IMR-90 (cell line): ENCODE measurements around the gene MAEA. TPM values are rescaled to one million over a fixed set of nuclear protein-coding genes. Genes with fewer than 3 reads are reported as not detected.

Source experiments
- ATAC-seq: fragments of 200-7000 bp; cut with Tn5 transposase; 2 replicates; pipeline ENCODE4 v1.9.1; 2020; ENCODE audit warnings: low read depth, mild to moderate bottlenecking, moderate library complexity
- BruUV-seq: library from RNA; stranded (reverse); fragments of 400-500 nt; replicated peaks from 2 replicates; lab custom pipeline; 2021; lab: Mats Ljungman, UMichigan
- CTCF ChIA-PET: fragments of 300-600 bp; formaldehyde crosslinking; extraction: SDS; loops from one replicate; lab custom pipeline; 2021; ENCODE audit warnings: antibody characterized with exemption; lab: Yijun Ruan, JAX
- POLR2A ChIA-PET: fragments of 300-600 bp; sonication (Branson Sonifier 250); formaldehyde crosslinking; loops from one replicate; lab custom pipeline; 2022; ENCODE audit warnings: antibody characterized with exemption; ENCODE audit not compliant: unreplicated experiment; lab: Charles Lee
- DNase-seq: peaks from one replicate; pipeline ENCODE4 v3.0.0; 2013
- H2AFZ ChIP-seq: replicated peaks from 2 replicates; pipeline ENCODE3; 2013; ENCODE audit warnings: low read length, mild to moderate bottlenecking; ENCODE audit not compliant: poor library complexity
- H2AK5ac ChIP-seq: 2 replicates; pipeline ENCODE4 v1.6.1; 2013; ENCODE audit warnings: low read depth, low read length, inconsistent platforms
- H2AK9ac ChIP-seq: replicated peaks from 2 replicates; pipeline ENCODE3; 2013; ENCODE audit warnings: mild to moderate bottlenecking, low read depth, low read length, moderate library complexity; ENCODE audit not compliant: poor library complexity
- H2BK120ac ChIP-seq: 2 replicates; pipeline ENCODE4 v1.6.1; 2013; ENCODE audit warnings: low read depth, low read length, inconsistent platforms
- H2BK15ac ChIP-seq: 3 replicates; pipeline ENCODE4 v1.6.1; 2013; ENCODE audit warnings: low read depth, low read length, inconsistent platforms
- H2BK20ac ChIP-seq: 2 replicates; pipeline ENCODE4 v1.6.1; 2013; ENCODE audit warnings: low read depth, mild to moderate bottlenecking, inconsistent platforms, low read length, moderate library complexity
- H2BK5ac ChIP-seq: 2 replicates; pipeline ENCODE4 v1.6.1; 2013; ENCODE audit warnings: mild to moderate bottlenecking, low read depth, low read length, inconsistent platforms; ENCODE audit not compliant: poor library complexity, severe bottlenecking
- H3K14ac ChIP-seq: replicated peaks from 2 replicates; pipeline ENCODE4 v1.6.1; 2013; ENCODE audit warnings: low read depth, low read length, inconsistent platforms
- H3K18ac ChIP-seq: 2 replicates; pipeline ENCODE4 v1.6.1; 2013; ENCODE audit warnings: low read depth, low read length, control low read depth
- H3K23ac ChIP-seq: 2 replicates; pipeline ENCODE4 v1.6.1; 2013; ENCODE audit warnings: low read depth, low read length, inconsistent platforms
- H3K27ac ChIP-seq: 2 replicates; pipeline ENCODE4 v1.5.1; 2013; ENCODE audit warnings: mild to moderate bottlenecking, control low read depth, low read length; ENCODE audit not compliant: insufficient read depth
- H3K27me3 ChIP-seq: 2 replicates; pipeline ENCODE4 v1.6.1; 2013; ENCODE audit warnings: low read length; ENCODE audit not compliant: control insufficient read depth, insufficient read depth
- H3K36me3 ChIP-seq: 2 replicates; pipeline ENCODE4 v1.6.1; 2013; ENCODE audit warnings: low read length, mixed read lengths; ENCODE audit not compliant: control insufficient read depth, insufficient read depth
- H3K4ac ChIP-seq: 2 replicates; pipeline ENCODE4 v1.6.1; 2013; ENCODE audit warnings: low read depth, low read length, inconsistent platforms
- H3K4me1 ChIP-seq: 2 replicates; pipeline ENCODE4 v1.6.1; 2013; ENCODE audit warnings: low read length, mixed read lengths; ENCODE audit not compliant: control insufficient read depth, insufficient read depth
- H3K4me2 ChIP-seq: 2 replicates; pipeline ENCODE4 v1.6.1; 2013; ENCODE audit warnings: low read depth, mild to moderate bottlenecking, control low read depth, low read length, moderate library complexity
- H3K4me3 ChIP-seq: 2 replicates; pipeline ENCODE4 v1.5.1; 2013; ENCODE audit warnings: low read depth, mild to moderate bottlenecking, control low read depth, low read length, moderate library complexity; ENCODE audit not compliant: insufficient read depth
- H3K56ac ChIP-seq: 2 replicates; pipeline ENCODE4 v1.6.1; 2013; ENCODE audit warnings: low read length, inconsistent platforms; ENCODE audit not compliant: insufficient read depth; ENCODE audit errors: extremely low read depth
- H3K79me1 ChIP-seq, 2 experiments: 2 replicates each; pipeline ENCODE4 v1.6.1; 2013; ENCODE audit warnings: low read length in 2 of 2, inconsistent platforms in 1 of 2, low read depth in 1 of 2
- H3K9ac ChIP-seq: 2 replicates; pipeline ENCODE4 v1.6.1; 2013; ENCODE audit warnings: low read depth, low read length, control low read depth
- H3K9me1 ChIP-seq: 2 replicates; pipeline ENCODE4 v1.6.1; 2013; ENCODE audit warnings: low read length, inconsistent platforms; ENCODE audit not compliant: insufficient read depth
- H3K9me3 ChIP-seq: 2 replicates; pipeline ENCODE4 v1.6.1; 2013; ENCODE audit warnings: low read length; ENCODE audit not compliant: control insufficient read depth, insufficient read depth
- H4K20me1 ChIP-seq: 2 replicates; pipeline ENCODE4 v1.6.1; 2013; ENCODE audit warnings: low read length, inconsistent platforms; ENCODE audit not compliant: insufficient read depth
- H4K5ac ChIP-seq: 2 replicates; pipeline ENCODE4 v1.6.1; 2013; ENCODE audit warnings: mild to moderate bottlenecking, low read depth, low read length, control low read depth
- H4K8ac ChIP-seq, 2 experiments: 2 replicates each; pipeline ENCODE4 v1.6.1; 2013; ENCODE audit warnings: low read depth in 2 of 2, low read length in 2 of 2, control low read depth in 1 of 2, inconsistent platforms in 1 of 2
- H4K91ac ChIP-seq: 2 replicates; pipeline ENCODE4 v1.6.1; 2013; ENCODE audit warnings: low read depth, low read length, inconsistent platforms; ENCODE audit not compliant: insufficient read depth
- RCOR1 ChIP-seq: IDR thresholded peaks from 2 replicates; pipeline ENCODE4 v1.6.1; 2012; ENCODE audit warnings: mild to moderate bottlenecking, low read length, improper control_type of control experiment; ENCODE audit not compliant: insufficient replicate concordance
- WGBS, 2 experiments: methylation state at CpG; one replicate each; pipeline versions ENCODE4 v1.1.5 to v1.1.7; 2013; ENCODE audit warnings: missing lambda C conversion rate in 2 of 2; ENCODE audit not compliant: insufficient read length in 1 of 2; ENCODE audit errors: extremely low coverage in 2 of 2; 5-methylcytosine and 5-hydroxymethylcytosine counted together
- dilution Hi-C: fragments of 300-500 bp; cut with HindIII; formaldehyde crosslinking; loops from one replicate; pipeline ENCODE4 v1.14.3; 2018; ENCODE audit warnings: low sequenced_read_pairs; ENCODE audit not compliant: unreplicated experiment
- in situ Hi-C: fragments of 300-500 bp; cut with MboI; formaldehyde crosslinking; loops from 3 replicates; pipeline ENCODE4 v1.14.3; 2019; ENCODE audit warnings: low sequenced_read_pairs, inconsistent platforms, mixed read lengths
- intact Hi-C: fragments of 100-400 bp; cut with micrococcal nuclease; formaldehyde crosslinking; loops from 2 replicates; pipeline ENCODE4 v1.10.0; 2022
- polyA plus RNA-seq, 3 experiments: library from polyadenylated mRNA; depleted of rRNA; stranded (reverse); fragments of >200 nt; gene quantifications; 2 replicates each; pipeline ENCODE4 v1.2.3, GENCODE V29; 2012; ENCODE audit warnings: low replicate concordance in 1 of 3
- total RNA-seq: library from RNA; depleted of rRNA; stranded (reverse); fragments of >200 nt; gene quantifications from 2 replicates; pipeline ENCODE4 v1.2.3, GENCODE V29; 2012
- TF ChIP-seq, protein P1 (sequence below): fragments of 150-350 bp; IDR thresholded peaks from 2 replicates; pipeline ENCODE4 v1.6.1; 2017; ENCODE audit warnings: mild to moderate bottlenecking, antibody characterized with exemption, low read length, low read depth
- TF ChIP-seq, protein P2 (sequence below): fragments of 150-350 bp; IDR thresholded peaks from 2 replicates; pipeline ENCODE4 v1.6.1; 2016; ENCODE audit warnings: low read depth, mild to moderate bottlenecking, low read length, moderate library complexity, borderline replicate concordance

The MAEA gene
- total and polyA plus RNA-seq, 2 of the 4 experiments (the other 2 are of a cell fraction): 61.5 to 108 TPM

DNA sequence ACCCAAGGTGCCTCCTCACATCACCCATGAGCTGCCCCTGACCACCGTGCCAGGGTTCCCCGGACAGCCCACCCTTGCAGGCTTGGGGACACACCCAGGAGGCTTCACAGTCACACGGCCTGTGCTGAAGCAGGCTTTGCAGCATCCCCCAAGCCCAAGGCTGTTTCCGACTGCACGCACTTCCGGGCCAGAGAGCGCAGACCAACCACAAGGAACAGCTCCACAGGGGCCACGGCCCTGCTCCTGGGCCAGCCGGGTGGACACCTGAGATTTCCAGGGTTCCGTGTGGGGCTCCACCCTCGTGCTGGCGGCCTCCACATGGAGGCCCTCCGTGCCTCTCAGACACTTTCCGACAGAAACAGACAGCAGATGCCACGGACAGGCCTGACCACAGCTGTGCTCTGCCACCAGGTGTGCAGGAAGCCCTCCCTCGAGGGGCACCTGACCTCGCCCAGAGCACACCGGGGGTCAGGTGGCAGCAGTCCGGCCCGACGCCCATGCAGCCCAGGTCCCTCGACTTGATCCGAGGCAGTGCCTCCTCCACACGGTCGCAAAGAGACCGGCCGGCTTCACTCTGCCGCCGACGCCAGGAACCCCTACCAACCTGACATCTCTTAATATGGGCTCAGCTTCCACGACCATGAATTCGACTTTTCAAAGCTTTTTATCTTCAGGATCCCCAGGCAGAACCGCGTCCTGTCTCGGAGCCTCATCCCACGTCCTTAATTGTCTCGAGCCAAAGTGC lies 48.8 kb upstream of the MAEA start (continued):
- TF ChIP-seq, protein P1, sequence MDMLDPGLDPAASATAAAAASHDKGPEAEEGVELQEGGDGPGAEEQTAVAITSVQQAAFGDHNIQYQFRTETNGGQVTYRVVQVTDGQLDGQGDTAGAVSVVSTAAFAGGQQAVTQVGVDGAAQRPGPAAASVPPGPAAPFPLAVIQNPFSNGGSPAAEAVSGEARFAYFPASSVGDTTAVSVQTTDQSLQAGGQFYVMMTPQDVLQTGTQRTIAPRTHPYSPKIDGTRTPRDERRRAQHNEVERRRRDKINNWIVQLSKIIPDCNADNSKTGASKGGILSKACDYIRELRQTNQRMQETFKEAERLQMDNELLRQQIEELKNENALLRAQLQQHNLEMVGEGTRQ: no peak

DNA sequence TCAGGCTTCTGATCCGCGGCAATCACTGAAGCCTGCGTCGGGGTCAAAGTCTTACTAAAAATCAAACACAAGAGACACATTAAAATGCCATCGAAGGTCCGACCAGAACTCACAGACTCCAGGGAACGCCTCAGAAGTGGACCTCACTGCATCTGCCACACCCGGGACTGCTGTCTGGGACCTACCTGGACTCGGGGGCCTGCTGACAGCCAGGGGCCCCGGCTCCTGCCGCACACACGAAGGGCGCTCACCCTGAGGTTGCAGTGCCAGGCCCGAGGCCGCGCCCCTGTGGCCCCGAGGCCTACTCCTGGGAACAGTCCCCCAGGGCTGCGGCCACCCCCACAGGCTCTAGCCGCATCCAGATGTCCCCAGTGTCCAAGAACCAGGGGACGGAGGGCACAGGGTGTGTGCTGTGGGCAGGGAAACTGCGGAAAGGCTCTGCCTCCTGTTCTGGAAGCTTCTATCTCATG lies 48.2 kb upstream of the MAEA start:
- H3K4me3 ChIP-seq: no peak overlapping the region
- peaks cover 6 to 63% of the 10 kb centered on the region in 2 experiments; a peak in 3 of 4 replicates for H3K79me1 ChIP-seq
- no peak for ATAC-seq
- TF ChIP-seq, protein P2, sequence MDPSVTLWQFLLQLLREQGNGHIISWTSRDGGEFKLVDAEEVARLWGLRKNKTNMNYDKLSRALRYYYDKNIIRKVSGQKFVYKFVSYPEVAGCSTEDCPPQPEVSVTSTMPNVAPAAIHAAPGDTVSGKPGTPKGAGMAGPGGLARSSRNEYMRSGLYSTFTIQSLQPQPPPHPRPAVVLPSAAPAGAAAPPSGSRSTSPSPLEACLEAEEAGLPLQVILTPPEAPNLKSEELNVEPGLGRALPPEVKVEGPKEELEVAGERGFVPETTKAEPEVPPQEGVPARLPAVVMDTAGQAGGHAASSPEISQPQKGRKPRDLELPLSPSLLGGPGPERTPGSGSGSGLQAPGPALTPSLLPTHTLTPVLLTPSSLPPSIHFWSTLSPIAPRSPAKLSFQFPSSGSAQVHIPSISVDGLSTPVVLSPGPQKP: no peak
- no peak for TF ChIP-seq RCOR1
- peaks cover 30% of the 10 kb centered on the region for H3K9me1 ChIP-seq
- no peak overlapping the region for H4K5ac ChIP-seq
- intact Hi-C loops: no loop called here
- H4K20me1 ChIP-seq: peaks cover 85% of the 10 kb centered on the region
- H2BK20ac ChIP-seq: no peak overlapping the region
- no peak overlapping the region for H2AK9ac ChIP-seq
- POLR2A ChIA-PET: no interaction called here
- dilution Hi-C loops: no loop called here
- no peak overlapping the region for H3K9ac ChIP-seq
- H2AFZ ChIP-seq: no peak overlapping the region
- H3K56ac ChIP-seq: no peak overlapping the region
- no peak overlapping the region for H2BK120ac ChIP-seq
- no peak for DNase-seq
- H3K9me3 ChIP-seq: no peaks in the 10 kb centered on the region
- no peak overlapping the region for H2BK5ac ChIP-seq
- no TSS peak for BruUV-seq
- H3K23ac ChIP-seq: no peak overlapping the region
- CTCF ChIA-PET: no interaction called here
- no peaks in the 10 kb centered on the region for H3K27me3 ChIP-seq
- H3K4ac ChIP-seq: no peak overlapping the region
- H3K14ac ChIP-seq: no peak overlapping the region
- no peak overlapping the region for H2BK15ac ChIP-seq
- H2AK5ac ChIP-seq: no peak overlapping the region
- no peak overlapping the region for H3K4me2 ChIP-seq
- H3K4me1 ChIP-seq: peaks cover 8% of the 10 kb centered on the region
- peaks cover 43% of the 10 kb centered on the region for H3K36me3 ChIP-seq
- no peak overlapping the region for H4K8ac ChIP-seq
- in situ Hi-C loops: no loop called here
- 93% methylated on average over 3 of the region's 21 CpGs; no CpG with 5 or more reads in 1 of the 2 experiments for WGBS, 2 experiments
- no peak overlapping the region for H4K91ac ChIP-seq
- no peak overlapping the region for H3K18ac ChIP-seq
- no peak overlapping the region for H3K27ac ChIP-seq
